Heart left ventricle (tissue), 16 donors: Measurements from ENCODE around the gene VIPAS39. TPM values are rescaled to one million over a fixed set of nuclear protein-coding genes. Genes with fewer than 3 reads are reported as not detected.
"Not testable (repeated sequence)": the region's sequence is repeated elsewhere in the genome, so short reads cannot be mapped to it uniquely, and the experiment has no call there.

ENCODE experiments used
- ATAC-seq, 4 donors: fragments of 200-7000 bp; cut with Tn5 transposase; one replicate each; pipeline ENCODE4 v1.9.1; 2020 to 2022; ENCODE audit warnings: moderate library complexity in 4 of 4, mild to moderate bottlenecking in 3 of 4, moderate number of reproducible peaks in 1 of 4
- DNase-seq, 5 donors: peaks; one replicate each; pipeline ENCODE4 v3.0.0-alpha.2; 2020
- H3K27ac ChIP-seq, 12 donors: fragments of 200-600 bp; sonication (generic) in 4 of 12; one replicate each; pipeline versions ENCODE4 v1.5.0 to v1.8.0; 2016 to 2022; ENCODE audit warnings: mild to moderate bottlenecking in 2 of 12
- H3K27me3 ChIP-seq, 9 donors: fragments of 200-600 bp; sonication (generic) in 2 of 9; one replicate each; pipeline versions ENCODE4 v1.5.1 to v1.8.0; 2016 to 2022; ENCODE audit warnings: mild to moderate bottlenecking in 3 of 9
- H3K36me3 ChIP-seq, 9 donors: fragments of 200-600 bp; sonication (generic) in 2 of 9; one replicate each; pipeline versions ENCODE4 v1.5.0 to v1.8.0; 2018 to 2022; ENCODE audit warnings: mild to moderate bottlenecking in 2 of 9
- H3K4me1 ChIP-seq, 12 donors: fragments of 200-600 bp; sonication (generic) in 4 of 12; one replicate each; pipeline versions ENCODE4 v1.5.0 to v1.8.0; 2016 to 2022; ENCODE audit warnings: mild to moderate bottlenecking in 3 of 12
- H3K4me3 ChIP-seq, 12 donors: fragments of 200-600 bp; sonication (generic) in 4 of 12; one replicate each; pipeline versions ENCODE4 v1.5.0 to v1.8.0; 2017 to 2022; ENCODE audit warnings: mild to moderate bottlenecking in 9 of 12, moderate library complexity in 4 of 12
- H3K9me3 ChIP-seq, 12 donors: fragments of 200-600 bp; sonication (generic) in 4 of 12; one replicate each; pipeline versions ENCODE4 v1.5.0 to v1.8.0; 2016 to 2022; ENCODE audit warnings: mild to moderate bottlenecking in 1 of 12
- CTCF ChIP-seq, 12 donors: fragments of 200-600 bp; sonication (generic) in 4 of 12; IDR thresholded peaks; one replicate each; pipeline versions ENCODE4 v1.5.0 to v1.8.0; 2018 to 2022; ENCODE audit warnings: antibody characterized with exemption in 12 of 12, mild to moderate bottlenecking in 5 of 12
- POLR2A ChIP-seq, 2 donors: fragments of 450-650 bp; IDR thresholded peaks; one replicate each; pipeline ENCODE4 v1.6.1; 2017; ENCODE audit warnings: antibody characterized with exemption in 2 of 2, mild to moderate bottlenecking in 2 of 2, moderate library complexity in 2 of 2
- WGBS, 4 donors: extraction: QIAGEN DNeasy Blood & Tissue Kit in 2 of 4; methylation state at CpG; one replicate each; pipeline versions ENCODE4 v1.1.5 to v1.1.7; 2013 to 2018; 5-methylcytosine and 5-hydroxymethylcytosine counted together
- intact Hi-C, 10 donors: fragments of 100-400 bp; cut with DNase I; formaldehyde crosslinking; loops; one replicate each; pipeline versions ENCODE4 v1.11.1 to v1.14.2; 2022
- polyA plus RNA-seq, 2 donors: library from polyadenylated mRNA; stranded (reverse); fragments of 200-250 nt; gene quantifications; one replicate each; pipeline ENCODE4 v1.2.3, GENCODE V29; 2013
- total RNA-seq, 9 donors: library from RNA; depleted of rRNA in 2 of 9; stranded (reverse); fragments of >200 nt in 2 of 9; fragmentation: NEBNext Ultra II Directional in 3 of 9; extraction: Animal tissue kit (Norgen Biotek cat#: 25700) in 3 of 9; gene quantifications; one replicate each; pipeline versions ENCODE4 v1.1.0 to v1.2.4, GENCODE V29; 2016 to 2023
- donor health status: ischemic (EF 13 %, LVEDD 7.1; RV severe dilation, severe dysfunction).
- donor health status: healthy with polysubstance abuse.
- donor health status: DM: no; HTN: yes; CAD: no.
- donor health status: DM: no; HTN: no; CAD: no.
- donor health status: ischemic (EF 25% LVEDD 6.9; RV normal size, moderate dysfunction).
- donor health status: ischemic (EF 25% LVEDD 5.7; RV mildly dilated, moderate dysfunction).
- donor health status: healthy.
- donor health status: DM: yes; HTN: yes; CAD: no.
- donor health status: ischemic (EF 35%, LVEDD 5.7; RV mildly dilated, moderate dysfunction).
- donor health status: nonischemic (EF 11% LVEDD 7.7; RV severe dilation, severe dysfunction).
- donor health status: DM: yes; HTN: yes; CAD: no.
- donor health status: PGD.
- donor health status: ischemic (EF 29% LVEDD 5.4; RV normal size, mild dysfunction).
- donor health status: nonischemic (EF 23%, LVEDD 6.1; RV moderate dilation, normal function).

Gene VIPAS39
- total and polyA plus RNA-seq, 11 donors: 6.6 to 18.4 (median 13.8) TPM

- Histone ChIP-seq H3K4me1 (no peaks in the 10 kb centered on the region), H3K27ac (no peak within 1 kb of the TSS), H3K4me3 (no peak within 1 kb of the TSS), H3K27me3 (no peaks in the 10 kb centered on the region), H3K9me3 (peaks cover 0 to 28% (median 12%) of the 10 kb centered on the region in 12 donors), H3K36me3 (peaks cover 2 to 76% (median 66%) of the 10 kb centered on the region in 9 donors)
- DNase-seq: no peak
- ATAC-seq: no peak
- no peak for TF ChIP-seq CTCF (IDR thresholded peaks at IDR 0.05)
- TF ChIP-seq POLR2A (IDR thresholded peaks at IDR 0.05): no peak
- intact Hi-C loops: no loop called here
- WGBS, 4 donors: 94 to 100% (median 98%) methylated on average over 1 of the region's 1 CpG
Measured at GRCh38 chr14:77423423-77423822, 34.0 kb downstream of the VIPAS39 start, which contains the start of gene NOXRED1. TSS of gene NOXRED1 (minus strand) at chr14:77423523. CDS start at chr14:77422889, 634 bp downstream.

GRCh38 chr14:77421201-77421600 lies 36.2 kb downstream of the VIPAS39 start:
- 52 to 86% (median 74%) methylated on average over 2 of the region's 2 CpGs for WGBS, 4 donors
- TF ChIP-seq POLR2A (IDR thresholded peaks at IDR 0.05) (no peak), CTCF (IDR thresholded peaks at IDR 0.05) (no peak)
- ATAC-seq (no peak), DNase-seq (no peak)
- intact Hi-C loops: no loop called here
- H3K9me3 ChIP-seq: peaks cover 0 to 36% (median 12%) of the 10 kb centered on the region in 12 donors
- no peaks in the 10 kb centered on the region for H3K27me3 ChIP-seq
- H3K27ac ChIP-seq: no peak overlapping the region
- H3K4me3 ChIP-seq: no peak overlapping the region
- H3K4me1 ChIP-seq: no peaks in the 10 kb centered on the region
- peaks cover 0 to 54% (median 44%) of the 10 kb centered on the region in 9 donors for H3K36me3 ChIP-seq

- Histone ChIP-seq H3K4me3 (no peak overlapping the region), H3K4me1 (no peaks in the 10 kb centered on the region), H3K36me3 (peaks cover 0 to 11% (median under 1%) of the 10 kb centered on the region in 9 donors), H3K9me3 (peaks cover 0 to 36% (median 12%) of the 10 kb centered on the region in 12 donors), H3K27me3 (no peaks in the 10 kb centered on the region), H3K27ac (peak overlapping the region in 1 of 12 donors; percentile 20)
- DNase-seq (no peak), ATAC-seq (no peak)
- intact Hi-C loops: no loop called here
- TF ChIP-seq POLR2A (IDR thresholded peaks at IDR 0.05) (no peak), CTCF (IDR thresholded peaks at IDR 0.05) (no peak)
- 89 to 95% (median 93%) methylated on average over 6 to 8 of the region's 8 CpGs for WGBS, 4 donors
Measured at GRCh38 chr14:77416836-77417235, 40.6 kb downstream of the VIPAS39 start.

GRCh38 chr14:77416098-77416497 lies 41.3 kb downstream of the VIPAS39 start:
- H3K27me3 ChIP-seq, H3K27ac ChIP-seq, intact Hi-C loops, H3K36me3 ChIP-seq, DNase-seq, ATAC-seq, H3K4me1 ChIP-seq, H3K4me3 ChIP-seq: not testable (repeated sequence)
- peaks cover 0 to 35% (median 12%) of the 10 kb centered on the region in 12 donors for H3K9me3 ChIP-seq
- WGBS, 4 donors: 85 to 92% (median 87%) methylated on average over 2 of the region's 3 CpGs

- intact Hi-C loops, DNase-seq, ATAC-seq, H3K4me1 ChIP-seq, H3K27ac ChIP-seq, H3K36me3 ChIP-seq, H3K27me3 ChIP-seq, H3K4me3 ChIP-seq: not testable (repeated sequence)
- peaks cover 0 to 29% (median 10%) of the 10 kb centered on the region in 12 donors for H3K9me3 ChIP-seq
- 92 to 96% (median 94%) methylated on average over 10 of the region's 10 CpGs for WGBS, 4 donors
Measured at GRCh38 chr14:77415403-77416030, 41.9 kb downstream of the VIPAS39 start.
